GM19468 (cell line): ENCODE data around the gene INAFM2.

Source experiments
- ATAC-seq: cut with Tn5 transposase; IDR thresholded peaks from one replicate; pipeline ENCODE4 v1.9.1; 2021; ENCODE audit warnings: mild to moderate bottlenecking, moderate library complexity, moderate number of reproducible peaks; ENCODE audit not compliant: unreplicated experiment; ENCODE audit errors: extremely low read depth

The INAFM2 gene

GRCh38 chr15:40323239-40323952 is at the start of gene INAFM2:
Gene INAFM2, plus strand, starts transcription at chr15:40323692. Its CDS starts 364 bp downstream, at chr15:40324056.
- ATAC-seq, result peak; percentile 80

GRCh38 chr15:40274350-40275274 is 48.9 kb upstream of the INAFM2 start:
- ATAC-seq, result no peak

GRCh38 chr15:40275523-40275922 is 48.0 kb upstream of the INAFM2 start:
- no peak for ATAC-seq

DNA sequence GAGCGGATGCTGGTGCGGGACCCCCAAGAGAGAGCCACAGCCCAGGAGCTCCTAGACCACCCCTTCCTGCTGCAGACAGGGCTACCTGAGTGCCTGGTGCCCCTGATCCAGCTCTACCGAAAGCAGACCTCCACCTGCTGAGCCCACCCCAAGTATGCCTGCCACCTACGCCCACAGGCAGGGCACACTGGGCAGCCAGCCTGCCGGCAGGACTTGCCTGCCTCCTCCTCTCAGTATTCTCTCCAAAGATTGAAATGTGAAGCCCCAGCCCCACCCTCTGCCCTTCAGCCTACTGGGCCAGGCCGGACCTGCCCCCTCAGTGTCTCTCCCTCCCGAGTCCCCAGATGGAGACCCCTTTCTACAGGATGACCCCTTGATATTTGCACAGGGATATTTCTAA is 47.5 kb upstream of the INAFM2 start:
- no peak for ATAC-seq

- no peak for ATAC-seq
Measured at GRCh38 chr15:40276927-40277326, 46.6 kb upstream of the INAFM2 start.

DNA sequence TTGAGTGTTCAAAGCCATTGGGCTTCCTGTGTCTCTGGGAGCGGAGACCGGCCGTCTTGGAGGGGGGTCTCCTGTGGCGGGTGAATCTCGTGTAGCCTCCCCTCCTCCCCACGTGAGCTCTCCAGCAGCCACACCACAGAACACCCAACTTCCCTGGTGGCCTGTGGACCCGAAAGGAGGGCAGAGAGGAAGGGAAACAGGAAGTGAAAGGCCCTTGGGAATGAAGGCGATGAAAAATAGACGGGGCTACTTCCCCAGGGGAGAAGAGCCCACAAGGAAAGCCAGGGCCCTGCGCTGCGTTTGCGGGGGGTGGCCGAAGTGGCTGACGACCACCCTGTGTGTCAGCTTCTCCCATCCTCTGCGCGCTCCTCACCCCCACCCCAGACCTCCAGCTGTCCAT is 46.0 kb upstream of the INAFM2 start:
- ATAC-seq, result no peak

- no peak for ATAC-seq
Measured at GRCh38 chr15:40278026-40278425, 45.5 kb upstream of the INAFM2 start.

- ATAC-seq, result no peak
Measured at GRCh38 chr15:40279437-40280141, 43.9 kb upstream of the INAFM2 start.

DNA sequence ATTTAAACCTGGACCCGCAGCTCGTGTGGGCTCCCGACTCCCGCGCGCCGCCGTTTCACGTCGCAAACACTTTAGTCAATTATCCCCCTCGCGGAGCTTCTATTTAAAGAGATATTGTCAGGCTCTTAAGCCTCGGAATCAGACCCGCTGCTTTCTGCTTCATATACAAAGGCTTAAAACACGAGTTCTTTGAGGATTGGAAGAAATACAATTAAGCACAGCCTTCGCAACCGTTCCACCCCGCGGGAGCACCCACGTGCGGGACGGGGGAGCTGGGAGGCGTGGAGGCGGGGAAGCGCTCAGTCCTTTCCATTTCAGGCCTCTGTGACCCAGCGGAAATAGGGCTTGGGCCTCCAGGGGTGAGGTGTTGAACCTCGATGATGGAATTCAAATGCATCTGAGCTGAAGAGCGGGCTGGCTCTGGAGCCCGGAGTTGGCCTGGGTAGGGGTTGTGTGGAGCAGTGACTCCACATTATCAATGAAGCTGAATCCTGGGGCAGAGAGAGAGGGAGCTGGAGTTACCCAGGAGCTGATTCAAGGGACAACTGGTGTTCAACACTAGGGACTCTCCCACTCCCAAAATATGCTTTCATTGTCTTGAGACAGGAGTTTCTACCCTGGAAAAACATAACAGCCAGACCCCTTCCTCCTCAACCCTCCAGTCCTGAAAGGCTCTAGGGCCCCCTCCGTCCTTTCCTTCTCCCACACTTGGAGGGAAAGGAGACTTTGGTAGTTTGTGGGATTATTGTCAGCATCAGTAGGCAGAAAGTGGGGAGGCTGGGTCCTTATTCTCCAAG is 43.0 kb upstream of the INAFM2 start:
- no peak for ATAC-seq

DNA sequence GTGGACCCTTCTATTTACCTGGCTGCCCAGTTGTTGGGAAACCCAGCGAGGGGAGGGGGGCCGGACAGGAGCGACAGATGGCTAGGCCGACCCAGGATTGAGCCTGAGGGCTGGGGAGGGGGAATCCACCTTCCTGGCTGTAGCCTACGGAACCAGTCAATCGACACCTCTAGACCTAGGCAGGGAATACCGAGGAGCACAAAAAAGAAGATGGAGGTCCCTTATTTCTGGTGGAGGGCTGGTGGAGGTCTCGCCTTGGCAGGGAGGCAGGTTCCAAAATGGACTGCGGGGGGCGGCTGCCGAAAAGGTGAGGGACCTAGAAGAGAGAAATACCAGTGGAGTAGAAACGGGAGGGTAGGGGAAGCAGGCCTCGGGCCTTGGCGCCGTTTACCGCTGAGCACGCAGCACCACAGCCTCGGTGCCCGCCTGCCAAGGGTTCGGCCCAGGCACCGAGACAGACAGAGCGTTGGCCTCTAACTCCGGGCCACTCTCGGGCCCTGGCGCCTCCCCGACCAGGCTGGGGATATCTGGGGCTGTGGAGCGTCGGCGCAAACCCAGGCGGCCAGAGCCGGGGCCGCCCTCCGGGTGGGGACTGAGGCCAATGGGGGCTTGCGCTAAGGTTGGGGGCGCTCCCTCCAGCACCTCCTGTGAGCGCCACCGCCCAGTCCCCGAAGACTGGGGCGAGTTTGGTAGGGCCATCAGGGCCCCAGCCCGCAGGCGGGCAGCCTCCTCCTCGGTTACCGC is 42.3 kb upstream of the INAFM2 start:
- ATAC-seq, result no peak

DNA sequence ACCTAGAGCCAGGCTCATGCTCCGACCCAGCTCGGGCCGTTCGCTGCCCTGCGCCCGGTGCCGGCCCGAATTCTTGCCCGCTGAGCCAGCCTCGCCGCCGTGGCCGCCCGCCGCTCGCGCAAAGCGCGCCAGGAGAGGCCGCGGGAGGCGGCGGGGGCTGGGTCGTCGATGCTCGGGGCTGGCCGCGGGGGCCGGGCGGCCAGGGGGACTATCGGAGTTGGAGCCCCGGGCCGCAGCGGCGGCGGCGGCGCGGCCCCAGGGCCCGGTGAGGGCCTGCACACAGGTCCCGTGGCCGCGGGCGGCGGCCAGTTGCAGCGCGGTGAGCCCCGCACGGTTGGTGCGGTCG is 41.7 kb upstream of the INAFM2 start:
- ATAC-seq, result no peak

GRCh38 chr15:40282147-40282868 is 41.2 kb upstream of the INAFM2 start:
- no peak for ATAC-seq

DNA sequence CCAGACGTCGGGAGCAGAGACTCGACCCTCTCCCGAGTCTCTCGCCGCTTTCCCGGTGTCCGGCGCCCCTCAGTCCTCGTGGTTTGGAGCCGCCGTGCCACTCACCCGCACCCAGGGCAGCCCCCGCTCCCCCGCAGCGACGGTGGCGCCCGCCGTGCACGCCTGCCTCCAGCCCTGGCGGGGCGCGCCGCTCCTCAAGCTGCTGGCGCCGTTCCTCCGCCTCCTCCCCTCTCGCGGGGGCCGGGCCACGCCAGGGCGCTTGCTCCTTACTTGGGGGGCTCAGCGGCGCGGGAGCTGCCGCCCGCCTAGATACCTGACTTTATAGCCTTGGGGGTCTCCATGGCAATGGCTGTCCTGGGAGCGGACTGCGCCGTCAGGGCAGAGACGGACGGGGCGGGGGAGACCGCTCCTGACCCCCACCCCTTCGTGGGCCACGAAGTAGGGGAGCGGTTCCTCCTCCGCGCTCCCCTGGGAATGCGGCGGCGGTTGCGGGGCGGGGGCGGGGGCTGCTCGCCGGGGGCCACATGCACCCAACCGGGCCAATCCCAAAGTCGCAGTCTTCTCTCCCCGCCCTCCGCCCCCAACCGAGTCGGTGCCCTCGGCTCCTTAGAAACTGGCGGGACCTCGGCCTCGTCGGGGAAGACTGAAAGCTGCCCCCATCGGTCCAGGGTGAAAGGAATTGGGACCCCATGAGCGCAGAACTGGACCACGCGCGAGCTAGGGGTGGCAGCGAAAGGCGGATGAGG is 40.5 kb upstream of the INAFM2 start, which contains the start of gene ANKRD63:
ANKRD63 (minus strand) TSS at position 196 of the 746 bp plus-strand sequence. CDS start 478 bp downstream, outside the sequence.
- no peak for ATAC-seq

- ATAC-seq, result no peak
Measured at GRCh38 chr15:40283615-40284300, 39.7 kb upstream of the INAFM2 start.

GRCh38 chr15:40285151-40285550 is 38.3 kb upstream of the INAFM2 start:
- no peak for ATAC-seq

DNA sequence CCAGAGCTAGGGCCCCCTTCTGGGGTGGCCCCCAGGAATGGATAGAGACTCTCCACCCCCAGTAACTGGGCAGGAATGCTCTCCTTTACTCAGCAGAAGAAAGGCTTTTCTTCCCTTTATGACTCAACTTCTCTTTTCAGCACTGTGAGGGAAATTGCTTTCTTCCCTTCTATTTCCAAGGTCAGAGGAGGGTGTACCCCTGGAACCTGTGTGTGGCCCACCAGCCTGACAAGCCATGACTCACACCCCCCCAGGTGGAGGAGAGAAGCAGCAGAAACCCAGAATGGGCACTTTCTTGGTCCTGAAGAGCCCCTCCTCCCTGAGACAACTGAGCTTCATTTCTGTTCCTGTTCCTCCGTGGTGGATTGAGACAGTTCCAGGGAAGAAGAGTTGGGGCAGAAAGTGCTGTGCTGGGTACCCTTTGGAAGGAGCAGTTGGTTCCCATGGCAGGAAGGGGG is 37.9 kb upstream of the INAFM2 start:
- no peak for ATAC-seq

DNA sequence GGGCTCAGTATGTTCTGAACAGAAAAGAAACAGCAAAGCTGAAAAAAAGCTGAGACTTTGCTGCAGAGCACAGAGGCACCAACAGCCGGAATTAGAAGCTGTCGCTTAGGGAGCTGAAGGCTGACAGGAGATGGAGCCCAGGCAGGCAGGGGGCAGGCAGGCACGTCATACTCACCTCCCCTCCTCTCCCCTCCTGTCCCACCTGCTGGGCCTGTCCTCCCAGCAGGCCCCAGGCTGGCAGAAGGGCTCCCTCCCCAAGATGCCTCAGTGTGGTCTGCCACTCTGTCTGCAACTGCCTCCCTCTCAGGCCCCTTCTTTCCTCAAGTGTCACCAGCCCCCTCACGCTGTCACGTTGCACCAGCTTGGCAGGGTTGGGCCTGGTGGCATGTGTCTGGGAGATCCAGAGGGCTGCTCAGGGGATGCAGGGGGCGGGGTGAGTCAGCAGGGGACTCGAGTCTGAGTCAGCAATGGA is 37.4 kb upstream of the INAFM2 start:
- no peak for ATAC-seq
